Hepatocyte (in vitro differentiated cells): Measurements from ENCODE around the gene GMDS.

Experiments
- EZH2phosphoT487 ChIP-seq: fragments of 200-600 bp; sonication (generic); IDR thresholded peaks from one replicate; pipeline ENCODE4 v1.6.1; 2018; ENCODE audit warnings: antibody characterized with exemption, mild to moderate bottlenecking, low read depth, moderate library complexity; ENCODE audit not compliant: unreplicated experiment, severe bottlenecking
- TF ChIP-seq, protein P1 (sequence below): fragments of 200-600 bp; sonication (generic); IDR thresholded peaks from 2 replicates; pipeline ENCODE4 v1.5.1; 2016; ENCODE audit warnings: antibody characterized with exemption, mild to moderate bottlenecking; ENCODE audit not compliant: poor library complexity

DNA sequence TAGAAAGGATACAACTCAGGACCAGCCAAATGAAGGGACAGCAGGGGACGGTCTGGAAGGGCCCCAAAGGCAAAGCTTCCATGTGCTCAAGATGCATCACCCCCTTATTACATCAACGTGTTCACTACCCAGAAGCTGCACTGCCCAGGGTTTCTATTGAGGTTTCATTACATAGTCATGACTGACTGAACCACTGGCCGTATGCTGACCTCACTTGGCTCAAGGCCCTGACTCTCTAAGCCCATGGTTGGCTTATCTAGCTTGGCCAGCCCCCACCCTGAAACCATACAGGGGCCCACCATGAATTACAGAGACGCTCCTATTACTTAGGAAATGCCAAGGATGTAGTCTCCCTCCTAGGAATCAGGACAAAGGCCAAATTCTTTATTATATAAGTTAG lies 456.3 kb downstream of the GMDS start:
- TF ChIP-seq, protein P1, sequence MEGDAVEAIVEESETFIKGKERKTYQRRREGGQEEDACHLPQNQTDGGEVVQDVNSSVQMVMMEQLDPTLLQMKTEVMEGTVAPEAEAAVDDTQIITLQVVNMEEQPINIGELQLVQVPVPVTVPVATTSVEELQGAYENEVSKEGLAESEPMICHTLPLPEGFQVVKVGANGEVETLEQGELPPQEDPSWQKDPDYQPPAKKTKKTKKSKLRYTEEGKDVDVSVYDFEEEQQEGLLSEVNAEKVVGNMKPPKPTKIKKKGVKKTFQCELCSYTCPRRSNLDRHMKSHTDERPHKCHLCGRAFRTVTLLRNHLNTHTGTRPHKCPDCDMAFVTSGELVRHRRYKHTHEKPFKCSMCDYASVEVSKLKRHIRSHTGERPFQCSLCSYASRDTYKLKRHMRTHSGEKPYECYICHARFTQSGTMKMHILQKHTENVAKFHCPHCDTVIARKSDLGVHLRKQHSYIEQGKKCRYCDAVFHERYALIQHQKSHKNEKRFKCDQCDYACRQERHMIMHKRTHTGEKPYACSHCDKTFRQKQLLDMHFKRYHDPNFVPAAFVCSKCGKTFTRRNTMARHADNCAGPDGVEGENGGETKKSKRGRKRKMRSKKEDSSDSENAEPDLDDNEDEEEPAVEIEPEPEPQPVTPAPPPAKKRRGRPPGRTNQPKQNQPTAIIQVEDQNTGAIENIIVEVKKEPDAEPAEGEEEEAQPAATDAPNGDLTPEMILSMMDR = no peak
- no peak for TF ChIP-seq EZH2phosphoT487
